ENCODE measurements around the gene FAM168A.

DNA sequence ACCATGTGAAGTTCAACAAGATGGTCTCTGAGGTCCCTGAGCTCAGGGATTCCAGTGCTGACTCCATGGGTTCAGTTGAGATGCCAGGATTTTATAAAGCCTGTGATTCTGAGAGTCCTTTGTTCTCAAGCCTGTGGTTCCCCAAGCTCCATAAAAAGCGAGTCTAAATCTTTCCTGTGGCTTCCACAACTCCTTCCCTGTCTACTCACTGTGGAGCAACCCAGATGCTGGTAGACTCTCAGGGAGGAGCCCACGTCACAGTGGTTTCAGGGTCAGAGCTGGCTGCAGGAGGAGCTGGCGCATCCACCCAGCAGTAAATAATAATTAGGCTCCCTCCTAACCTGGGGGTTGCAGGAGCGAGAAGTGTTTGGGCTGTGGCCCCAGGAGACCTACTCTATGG is 223.8 kb downstream of the FAM168A start:
- TF ChIP-seq, protein P1, sequence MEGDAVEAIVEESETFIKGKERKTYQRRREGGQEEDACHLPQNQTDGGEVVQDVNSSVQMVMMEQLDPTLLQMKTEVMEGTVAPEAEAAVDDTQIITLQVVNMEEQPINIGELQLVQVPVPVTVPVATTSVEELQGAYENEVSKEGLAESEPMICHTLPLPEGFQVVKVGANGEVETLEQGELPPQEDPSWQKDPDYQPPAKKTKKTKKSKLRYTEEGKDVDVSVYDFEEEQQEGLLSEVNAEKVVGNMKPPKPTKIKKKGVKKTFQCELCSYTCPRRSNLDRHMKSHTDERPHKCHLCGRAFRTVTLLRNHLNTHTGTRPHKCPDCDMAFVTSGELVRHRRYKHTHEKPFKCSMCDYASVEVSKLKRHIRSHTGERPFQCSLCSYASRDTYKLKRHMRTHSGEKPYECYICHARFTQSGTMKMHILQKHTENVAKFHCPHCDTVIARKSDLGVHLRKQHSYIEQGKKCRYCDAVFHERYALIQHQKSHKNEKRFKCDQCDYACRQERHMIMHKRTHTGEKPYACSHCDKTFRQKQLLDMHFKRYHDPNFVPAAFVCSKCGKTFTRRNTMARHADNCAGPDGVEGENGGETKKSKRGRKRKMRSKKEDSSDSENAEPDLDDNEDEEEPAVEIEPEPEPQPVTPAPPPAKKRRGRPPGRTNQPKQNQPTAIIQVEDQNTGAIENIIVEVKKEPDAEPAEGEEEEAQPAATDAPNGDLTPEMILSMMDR (IDR thresholded peaks at IDR 0.05; ENCODE audit: low read depth, low read length, poor library complexity, severe bottlenecking): no peak
- TF ChIP-seq EZH2phosphoT487 (IDR thresholded peaks at IDR 0.05; ENCODE audit: borderline replicate concordance, low read length): no peak

Measured in DOHH2 (cell line).